ENCODE results near the gene ITPR2.

ITPR2 gene

DNA sequence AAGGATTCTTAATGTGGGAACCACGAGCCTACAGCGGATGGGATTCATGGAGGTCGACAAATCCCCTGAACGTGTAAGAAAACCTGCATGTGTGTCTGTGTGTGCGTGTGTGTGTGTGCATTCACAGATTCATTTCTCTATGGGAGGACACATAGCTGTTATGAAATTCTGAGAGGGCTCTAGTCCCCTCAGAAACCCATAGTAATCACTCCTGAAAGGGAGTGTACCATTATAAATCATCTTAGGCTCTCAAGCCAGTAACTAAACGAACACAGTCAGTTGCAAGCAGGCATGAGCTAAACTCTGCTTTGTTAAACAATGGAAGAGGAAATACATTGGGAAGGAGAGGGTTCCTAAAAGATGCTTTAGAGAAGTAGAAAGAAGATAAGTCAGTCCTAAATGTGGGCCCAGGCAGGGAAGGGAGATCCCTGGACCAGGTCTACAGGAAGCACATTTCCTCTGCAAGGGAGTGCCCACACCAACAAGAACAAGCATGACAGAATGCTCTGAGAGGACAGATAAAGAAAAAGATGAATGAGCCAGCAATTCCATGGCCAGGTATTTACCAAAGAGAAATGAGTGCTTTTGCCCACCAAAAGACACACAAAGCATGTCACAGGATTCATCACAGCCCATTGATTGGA lies 91.3 kb downstream of the ITPR2 start:
- H3K9me3 ChIP-seq (ENCODE audit: control insufficient read depth, low read length), result peaks cover 3% of the 10 kb centered on the region
- no peak overlapping the region for H3K4me2 ChIP-seq (ENCODE audit: low read length, poor library complexity, severe bottlenecking)
- no peak overlapping the region for H4K91ac ChIP-seq (ENCODE audit: low read length)
- H2BK5ac ChIP-seq (ENCODE audit: low read depth, low read length, poor library complexity, severe bottlenecking), result no peak overlapping the region
- no peak overlapping the region for H3K9ac ChIP-seq (ENCODE audit: low read length)
- H3K14ac ChIP-seq (ENCODE audit: low read length in 2 of 2), result no peak overlapping the region
- no peak overlapping the region for H3K27ac ChIP-seq (ENCODE audit: low read length, poor library complexity, severe bottlenecking)
- H2BK12ac ChIP-seq (ENCODE audit: low read length in 2 of 2), result no peak overlapping the region
- peak overlapping the region in 1 of 2 experiments; percentile 9 for H3K23ac ChIP-seq (ENCODE audit: low read length in 2 of 2)
- no peak overlapping the region for H2AFZ ChIP-seq (ENCODE audit: low read depth, low read length)
- peak overlapping the region in 1 of 2 experiments; percentile 9 for H3K18ac ChIP-seq (ENCODE audit: low read depth in 1 of 2, low read length in 2 of 2)
- 84% methylated on average over 6 of the region's 6 CpGs for WGBS
- no peaks in the 10 kb centered on the region for H3K36me3 ChIP-seq (ENCODE audit: control insufficient read depth in 1 of 2, insufficient read depth in 2 of 2, low read depth in 1 of 2, low read length in 2 of 2)
- H3K27me3 ChIP-seq (ENCODE audit: control insufficient read depth in 1 of 2, insufficient read depth in 1 of 2, low read length in 2 of 2), result no peaks in the 10 kb centered on the region
- no peak overlapping the region for H2BK120ac ChIP-seq (ENCODE audit: low read depth, low read length)
- no peak overlapping the region for H2BK15ac ChIP-seq (ENCODE audit: low read depth, poor library complexity, severe bottlenecking)
- no peak overlapping the region for H3K4me3 ChIP-seq (ENCODE audit: insufficient read depth in 1 of 2, low read depth in 1 of 2, low read length in 2 of 2)
- H3K4me1 ChIP-seq (ENCODE audit: control insufficient read depth, insufficient read depth, low read depth, low read length), result peaks cover 8% of the 10 kb centered on the region
- DNase-seq, result no peak
- no peak overlapping the region for H3K4ac ChIP-seq (ENCODE audit: low read depth in 1 of 2, low read length in 2 of 2)
- H2AK5ac ChIP-seq (ENCODE audit: low read length, severe bottlenecking), result no peak overlapping the region
- peaks cover 23% of the 10 kb centered on the region for H3K79me1 ChIP-seq (replicated peaks; ENCODE audit: low read length, poor library complexity, severe bottlenecking)
- H4K8ac ChIP-seq (ENCODE audit: low read length), result no peak overlapping the region

GRCh38 chr12:26740991-26741390 lies 92.0 kb downstream of the ITPR2 start:
- Histone ChIP-seq H3K9ac (ENCODE audit: low read length) (no peak overlapping the region), H2AK5ac (ENCODE audit: low read length, severe bottlenecking) (no peak overlapping the region), H2BK5ac (ENCODE audit: low read depth, low read length, poor library complexity, severe bottlenecking) (no peak overlapping the region), H3K36me3 (ENCODE audit: control insufficient read depth in 1 of 2, insufficient read depth in 2 of 2, low read depth in 1 of 2, low read length in 2 of 2) (no peaks in the 10 kb centered on the region), H3K14ac (ENCODE audit: low read length in 2 of 2) (no peak overlapping the region), H4K8ac (ENCODE audit: low read length) (no peak overlapping the region), H2BK15ac (ENCODE audit: low read depth, poor library complexity, severe bottlenecking) (no peak overlapping the region), H2AFZ (ENCODE audit: low read depth, low read length) (no peak overlapping the region), H3K4me2 (ENCODE audit: low read length, poor library complexity, severe bottlenecking) (no peak overlapping the region), H3K18ac (ENCODE audit: low read depth in 1 of 2, low read length in 2 of 2) (peak overlapping the region in 1 of 2 experiments; percentile 54), H3K4me3 (ENCODE audit: insufficient read depth in 1 of 2, low read depth in 1 of 2, low read length in 2 of 2) (no peak overlapping the region), H3K27ac (ENCODE audit: low read length, poor library complexity, severe bottlenecking) (no peak overlapping the region), H3K23ac (ENCODE audit: low read length in 2 of 2) (no peak overlapping the region), H3K4ac (ENCODE audit: low read depth in 1 of 2, low read length in 2 of 2) (no peak overlapping the region), H2BK12ac (ENCODE audit: low read length in 2 of 2) (peak overlapping the region in 1 of 2 experiments; percentile 29), H2BK120ac (ENCODE audit: low read depth, low read length) (no peak overlapping the region), H3K9me3 (ENCODE audit: control insufficient read depth, low read length) (peaks cover 3% of the 10 kb centered on the region), H3K27me3 (ENCODE audit: control insufficient read depth in 1 of 2, insufficient read depth in 1 of 2, low read length in 2 of 2) (no peaks in the 10 kb centered on the region), H4K91ac (ENCODE audit: low read length) (peak overlapping the region; percentile 6), H3K79me1 (replicated peaks; ENCODE audit: low read length, poor library complexity, severe bottlenecking) (peaks cover 28% of the 10 kb centered on the region), H3K4me1 (ENCODE audit: control insufficient read depth, insufficient read depth, low read depth, low read length) (peaks cover 6% of the 10 kb centered on the region)
- no peak for DNase-seq
- WGBS, result 65% methylated on average over 2 of the region's 4 CpGs

DNA sequence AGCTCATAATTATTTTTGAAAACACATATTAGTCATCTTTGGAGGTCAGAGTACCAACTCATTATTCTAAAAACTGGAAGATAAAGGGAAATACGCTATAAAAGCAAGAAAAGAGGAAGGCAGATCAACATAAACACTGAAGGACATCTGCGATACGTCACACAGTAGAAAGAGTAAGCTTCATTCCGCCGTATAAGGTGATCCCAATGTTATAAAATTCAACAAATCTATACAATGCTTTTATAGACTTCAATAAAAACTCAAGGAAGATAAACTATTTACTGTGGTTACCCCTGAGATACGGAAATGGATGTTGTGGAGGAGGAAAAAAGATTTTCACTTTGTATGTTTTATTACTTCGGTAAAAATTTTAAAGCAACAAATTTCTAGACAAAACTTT lies 92.6 kb downstream of the ITPR2 start:
- Histone ChIP-seq H3K18ac (ENCODE audit: low read depth in 1 of 2, low read length in 2 of 2) (no peak overlapping the region), H3K14ac (ENCODE audit: low read length in 2 of 2) (no peak overlapping the region), H4K91ac (ENCODE audit: low read length) (no peak overlapping the region), H2AK5ac (ENCODE audit: low read length, severe bottlenecking) (no peak overlapping the region), H3K4me2 (ENCODE audit: low read length, poor library complexity, severe bottlenecking) (no peak overlapping the region), H3K23ac (ENCODE audit: low read length in 2 of 2) (no peak overlapping the region), H2AFZ (ENCODE audit: low read depth, low read length) (no peak overlapping the region), H3K9ac (ENCODE audit: low read length) (no peak overlapping the region), H4K8ac (ENCODE audit: low read length) (no peak overlapping the region), H3K27me3 (ENCODE audit: control insufficient read depth in 1 of 2, insufficient read depth in 1 of 2, low read length in 2 of 2) (no peaks in the 10 kb centered on the region), H3K36me3 (ENCODE audit: control insufficient read depth in 1 of 2, insufficient read depth in 2 of 2, low read depth in 1 of 2, low read length in 2 of 2) (no peaks in the 10 kb centered on the region), H3K4ac (ENCODE audit: low read depth in 1 of 2, low read length in 2 of 2) (no peak overlapping the region), H2BK15ac (ENCODE audit: low read depth, poor library complexity, severe bottlenecking) (no peak overlapping the region), H3K27ac (ENCODE audit: low read length, poor library complexity, severe bottlenecking) (no peak overlapping the region), H3K4me3 (ENCODE audit: insufficient read depth in 1 of 2, low read depth in 1 of 2, low read length in 2 of 2) (no peak overlapping the region), H3K79me1 (replicated peaks; ENCODE audit: low read length, poor library complexity, severe bottlenecking) (peaks cover 29% of the 10 kb centered on the region), H2BK12ac (ENCODE audit: low read length in 2 of 2) (no peak overlapping the region), H2BK120ac (ENCODE audit: low read depth, low read length) (no peak overlapping the region), H3K4me1 (ENCODE audit: control insufficient read depth, insufficient read depth, low read depth, low read length) (peaks cover 5% of the 10 kb centered on the region), H2BK5ac (ENCODE audit: low read depth, low read length, poor library complexity, severe bottlenecking) (no peak overlapping the region), H3K9me3 (ENCODE audit: control insufficient read depth, low read length) (peaks cover 3% of the 10 kb centered on the region)
- 95% methylated on average over 2 of the region's 7 CpGs for WGBS
- no peak for DNase-seq

- Histone ChIP-seq H4K8ac (ENCODE audit: low read length) (no peak overlapping the region), H2BK120ac (ENCODE audit: low read depth, low read length) (no peak overlapping the region), H3K36me3 (ENCODE audit: control insufficient read depth in 1 of 2, insufficient read depth in 2 of 2, low read depth in 1 of 2, low read length in 2 of 2) (no peaks in the 10 kb centered on the region), H3K18ac (ENCODE audit: low read depth in 1 of 2, low read length in 2 of 2) (no peak overlapping the region), H2AFZ (ENCODE audit: low read depth, low read length) (no peak overlapping the region), H3K23ac (ENCODE audit: low read length in 2 of 2) (no peak overlapping the region), H3K4me3 (ENCODE audit: insufficient read depth in 1 of 2, low read depth in 1 of 2, low read length in 2 of 2) (no peak overlapping the region), H4K91ac (ENCODE audit: low read length) (no peak overlapping the region), H3K4me1 (ENCODE audit: control insufficient read depth, insufficient read depth, low read depth, low read length) (peaks cover 3% of the 10 kb centered on the region), H3K27me3 (ENCODE audit: control insufficient read depth in 1 of 2, insufficient read depth in 1 of 2, low read length in 2 of 2) (no peaks in the 10 kb centered on the region), H2BK5ac (ENCODE audit: low read depth, low read length, poor library complexity, severe bottlenecking) (no peak overlapping the region), H3K4me2 (ENCODE audit: low read length, poor library complexity, severe bottlenecking) (no peak overlapping the region), H3K4ac (ENCODE audit: low read depth in 1 of 2, low read length in 2 of 2) (no peak overlapping the region), H3K14ac (ENCODE audit: low read length in 2 of 2) (no peak overlapping the region), H3K27ac (ENCODE audit: low read length, poor library complexity, severe bottlenecking) (no peak overlapping the region), H2BK12ac (ENCODE audit: low read length in 2 of 2) (no peak overlapping the region), H3K9ac (ENCODE audit: low read length) (no peak overlapping the region), H3K9me3 (ENCODE audit: control insufficient read depth, low read length) (peaks cover 3% of the 10 kb centered on the region), H2AK5ac (ENCODE audit: low read length, severe bottlenecking) (no peak overlapping the region), H3K79me1 (replicated peaks; ENCODE audit: low read length, poor library complexity, severe bottlenecking) (peaks cover 24% of the 10 kb centered on the region), H2BK15ac (ENCODE audit: low read depth, poor library complexity, severe bottlenecking) (no peak overlapping the region)
- no peak for DNase-seq
- WGBS, result 100% methylated on average over 6 of the region's 10 CpGs
Measured at GRCh38 chr12:26737487-26738030, 95.4 kb downstream of the ITPR2 start.

All from mesenchymal stem cell (in vitro differentiated cells and primary cell).